ENCODE measurements around the gene CHP2.
"Not testable (repeated sequence)": the region's sequence is repeated elsewhere in the genome, so short reads cannot be mapped to it uniquely, and the experiment has no call there.

The CHP2 gene

GRCh38 chr16:23712976-23713375 is 41.9 kb upstream of the CHP2 start, which contains the start of gene ERN2:
TSS of gene ERN2 (minus strand) at chr16:23713222. CDS start at chr16:23713187, 35 bp downstream.
- DNase-seq (ENCODE audit: low spot score): no peak
- no peak for TF ChIP-seq CTCF (IDR thresholded peaks at IDR 0.05; ENCODE audit: extremely low read depth, missing control alignments)

GRCh38 chr16:23716484-23716883 is 38.3 kb upstream of the CHP2 start:
- TF ChIP-seq CTCF (IDR thresholded peaks at IDR 0.05; ENCODE audit: extremely low read depth, missing control alignments): no peak
- no peak for DNase-seq (ENCODE audit: low spot score)

GRCh38 chr16:23722613-23723240 is 32.1 kb upstream of the CHP2 start:
- not testable (repeated sequence) for DNase-seq (ENCODE audit: low spot score)

- TF ChIP-seq CTCF (IDR thresholded peaks at IDR 0.05; ENCODE audit: extremely low read depth, missing control alignments): no peak
- no peak for DNase-seq (ENCODE audit: low spot score)
Observed at GRCh38 chr16:23724096-23724784, 30.6 kb upstream of the CHP2 start.

GRCh38 chr16:23724785-23725131 is 30.1 kb upstream of the CHP2 start:
- no peak for TF ChIP-seq CTCF (IDR thresholded peaks at IDR 0.05; ENCODE audit: extremely low read depth, missing control alignments)
- DNase-seq (ENCODE audit: low spot score): no peak

GRCh38 chr16:23726710-23727109 is 28.1 kb upstream of the CHP2 start:
- no peak for TF ChIP-seq CTCF (IDR thresholded peaks at IDR 0.05; ENCODE audit: extremely low read depth, missing control alignments)

GRCh38 chr16:23728112-23728477 is 26.7 kb upstream of the CHP2 start:
- no peak for DNase-seq (ENCODE audit: low spot score)
- TF ChIP-seq CTCF (IDR thresholded peaks at IDR 0.05; ENCODE audit: extremely low read depth, missing control alignments): no peak

More at GRCh38 chr16:23726710-23727109, 28.1 kb upstream of the CHP2 start:
- DNase-seq (ENCODE audit: low spot score): no peak

Measured in GM20000 (cell line).